ENCODE results near the gene ORM2. TPM values are rescaled to one million over a fixed set of nuclear protein-coding genes. Genes with fewer than 3 reads are reported as not detected.

Gene ORM2
- not detected in 2 replicates for total RNA-seq

GRCh38 chr9:114329625-114330022 lies at the start of gene ORM2:
Gene ORM2, plus strand, starts transcription at chr9:114329869. Its CDS starts 36 bp downstream, at chr9:114329905.

GRCh38 chr9:114322831-114323531 lies 6.7 kb upstream of the ORM2 start, which contains the start of gene ORM1:
Gene ORM1, plus strand, starts transcription at chr9:114323098. Its CDS starts 36 bp downstream, at chr9:114323134.

Other genes with a start within 250 kb of the ORM2 start
- gene KIF12, start 230.6 kb upstream of the ORM2 start, total RNA-seq, result 0.80 and 0.94 TPM in 2 replicates
- gene COL27A1, start 174.3 kb upstream of the ORM2 start, total RNA-seq, result 4.7 and 5.5 TPM in 2 replicates
- not detected in 2 replicates for gene ORM1, start 6.8 kb upstream of the ORM2 start, total RNA-seq
- 8.0 and 9.3 TPM in 2 replicates for gene AKNA, start 58.1 kb downstream of the ORM2 start, total RNA-seq
- 0.79 and 0.93 TPM in 2 replicates for gene WHRN, start 175.6 kb downstream of the ORM2 start, total RNA-seq

Measured in mammary microvascular endothelial cell (primary cell).